HEK293 (cell line): ENCODE measurements around the gene FAM210B.
A peak's percentile ranks its signal among the peaks of the same experiment; 100 is the strongest.

Experiments used
- CTCF ChIA-PET: fragments of 350-600 bp; formaldehyde crosslinking; extraction: SDS; loops from one replicate; lab custom pipeline; 2021; ENCODE audit warnings: antibody characterized with exemption; lab: Yijun Ruan, JAX
- POLR2A ChIA-PET: fragments of 300-600 bp; formaldehyde crosslinking; extraction: SDS; loops from one replicate; lab custom pipeline; 2020; ENCODE audit warnings: antibody characterized with exemption, inconsistent platforms; lab: Yijun Ruan, JAX
- H3K27ac ChIP-seq: fragments of 200-500 bp; sonication (Bioruptor generic); 2 replicates; pipeline ENCODE4 v1.5.1; 2014; ENCODE audit warnings: low read depth, low read length, control low read depth, inconsistent platforms; ENCODE audit errors: extremely low read depth
- H3K36me3 ChIP-seq, 2 experiments: fragments of 200-500 bp in 1 of 2; sonication (Bioruptor generic) in 1 of 2; 1 replicate in 1 of 2; 2 replicates in 1 of 2; pipeline ENCODE4 v1.5.1; 2014 to 2017; ENCODE audit warnings: inconsistent platforms in 2 of 2, low read length in 2 of 2; ENCODE audit not compliant: control insufficient read depth in 2 of 2, insufficient read depth in 1 of 2
- H3K4me1 ChIP-seq: fragments of 200-500 bp; sonication (Bioruptor generic); 2 replicates; pipeline ENCODE4 v1.5.1; 2014; ENCODE audit warnings: mild to moderate bottlenecking, low read length, inconsistent platforms; ENCODE audit not compliant: control insufficient read depth, insufficient read depth
- H3K4me3 ChIP-seq: 2 replicates; pipeline ENCODE4 v1.5.1; 2011; ENCODE audit warnings: low read depth, mild to moderate bottlenecking, control low read depth, low read length, moderate library complexity
- H3K9me3 ChIP-seq: fragments of 200-500 bp; sonication (Bioruptor generic); 2 replicates; pipeline ENCODE4 v1.5.1; 2014; ENCODE audit warnings: low read depth, low read length, inconsistent platforms; ENCODE audit not compliant: control insufficient read depth, insufficient read depth
- GLI2 ChIP-seq: fragments of 450-650 bp; formaldehyde crosslinking; IDR thresholded peaks from 2 replicates; pipeline ENCODE4; 2017; ENCODE audit warnings: missing biosample characterization, missing genetic modification characterization, low read depth, borderline replicate concordance
- GLIS1 ChIP-seq: fragments of 450-650 bp; formaldehyde crosslinking; IDR thresholded peaks from 2 replicates; pipeline ENCODE4 v1.5.1; 2016; ENCODE audit warnings: missing biosample characterization, missing genetic modification characterization
- KLF8 ChIP-seq: fragments of 450-650 bp; formaldehyde crosslinking; IDR thresholded peaks from 2 replicates; pipeline ENCODE4 v1.5.1; 2016; ENCODE audit warnings: missing biosample characterization, missing genetic modification characterization
- MYNN ChIP-seq: fragments of 450-650 bp; formaldehyde crosslinking; IDR thresholded peaks from 2 replicates; pipeline ENCODE4 v1.5.1; 2016; ENCODE audit warnings: missing biosample characterization, missing genetic modification characterization, borderline replicate concordance
- MZF1 ChIP-seq: fragments of 450-650 bp; formaldehyde crosslinking; IDR thresholded peaks from 2 replicates; pipeline ENCODE4 v1.5.1; 2017; ENCODE audit warnings: missing biosample characterization, missing genetic modification characterization, borderline replicate concordance
- PRDM1 ChIP-seq: fragments of 450-650 bp; formaldehyde crosslinking; IDR thresholded peaks from 2 replicates; pipeline ENCODE4; 2016; ENCODE audit warnings: missing biosample characterization, missing genetic modification characterization
- PRDM6 ChIP-seq: fragments of 450-650 bp; formaldehyde crosslinking; IDR thresholded peaks from 2 replicates; pipeline ENCODE4 v1.5.1; 2017; ENCODE audit warnings: missing biosample characterization, missing genetic modification characterization
- SALL2 ChIP-seq: fragments of 450-650 bp; formaldehyde crosslinking; IDR thresholded peaks from 2 replicates; pipeline ENCODE4 v1.5.0; 2017; ENCODE audit warnings: missing biosample characterization, mild to moderate bottlenecking, missing genetic modification characterization, borderline replicate concordance
- SETDB1 ChIP-seq: IDR thresholded peaks from one replicate; pipeline ENCODE4 v1.6.1; 2017; ENCODE audit warnings: mild to moderate bottlenecking, low read length, moderate library complexity, mixed read lengths; ENCODE audit not compliant: insufficient read length
- SP2 ChIP-seq: fragments of 450-650 bp; formaldehyde crosslinking; IDR thresholded peaks from 2 replicates; pipeline ENCODE4 v1.5.1; 2016; ENCODE audit warnings: missing biosample characterization, missing genetic modification characterization
- TSHZ1 ChIP-seq: fragments of 450-650 bp; formaldehyde crosslinking; IDR thresholded peaks from 2 replicates; pipeline ENCODE4 v1.5.1; 2016; ENCODE audit warnings: missing biosample characterization, missing genetic modification characterization, borderline replicate concordance
- ZBTB49 ChIP-seq: fragments of 450-650 bp; formaldehyde crosslinking; IDR thresholded peaks from 2 replicates; pipeline ENCODE4 v1.5.1; 2016; ENCODE audit warnings: missing biosample characterization, missing genetic modification characterization, low read depth
- ZBTB8A ChIP-seq: fragments of 450-650 bp; formaldehyde crosslinking; IDR thresholded peaks from 2 replicates; pipeline ENCODE4 v1.5.1; 2016; ENCODE audit warnings: missing biosample characterization, missing genetic modification characterization
- ZFP3 ChIP-seq: fragments of 450-650 bp; formaldehyde crosslinking; IDR thresholded peaks from 2 replicates; pipeline ENCODE4 v1.5.1; 2016; ENCODE audit warnings: low read depth, missing biosample characterization, missing genetic modification characterization
- ZNF157 ChIP-seq: fragments of 450-650 bp; formaldehyde crosslinking; IDR thresholded peaks from 2 replicates; pipeline ENCODE4 v1.5.1; 2016; ENCODE audit warnings: missing biosample characterization, missing genetic modification characterization
- ZNF202 ChIP-seq: fragments of 450-650 bp; formaldehyde crosslinking; IDR thresholded peaks from 2 replicates; pipeline ENCODE4 v1.5.1; 2016; ENCODE audit warnings: missing biosample characterization, missing genetic modification characterization, borderline replicate concordance
- ZNF211 ChIP-seq: fragments of 450-650 bp; formaldehyde crosslinking; IDR thresholded peaks from 2 replicates; pipeline ENCODE4 v1.5.1; 2016; ENCODE audit warnings: low read depth, missing biosample characterization, missing genetic modification characterization
- ZNF266 ChIP-seq: fragments of 450-650 bp; formaldehyde crosslinking; IDR thresholded peaks from 2 replicates; pipeline ENCODE4 v1.5.1; 2016; ENCODE audit warnings: missing biosample characterization, missing genetic modification characterization, low read depth
- ZNF37A ChIP-seq: fragments of 450-650 bp; IDR thresholded peaks from 2 replicates; pipeline ENCODE4 v1.5.1; 2018; ENCODE audit warnings: missing biosample characterization, missing genetic modification characterization
- ZNF394 ChIP-seq: fragments of 450-650 bp; formaldehyde crosslinking; IDR thresholded peaks from 2 replicates; pipeline ENCODE4 v1.5.1; 2016; ENCODE audit warnings: missing biosample characterization, missing genetic modification characterization, mild to moderate bottlenecking, moderate library complexity, borderline replicate concordance
- ZNF398 ChIP-seq: fragments of 450-650 bp; formaldehyde crosslinking; IDR thresholded peaks from 2 replicates; pipeline ENCODE4 v1.5.1; 2017; ENCODE audit warnings: missing biosample characterization, missing genetic modification characterization
- ZNF433 ChIP-seq: fragments of 450-650 bp; formaldehyde crosslinking; IDR thresholded peaks from 2 replicates; pipeline ENCODE4 v1.5.1; 2016; ENCODE audit warnings: missing biosample characterization, missing genetic modification characterization, low read depth
- ZNF510 ChIP-seq: fragments of 450-650 bp; formaldehyde crosslinking; IDR thresholded peaks from 2 replicates; pipeline ENCODE4 v1.5.1; 2018; ENCODE audit warnings: mild to moderate bottlenecking, missing genetic modification characterization, missing biosample characterization; ENCODE audit not compliant: insufficient replicate concordance
- ZNF585B ChIP-seq: fragments of 450-650 bp; formaldehyde crosslinking; IDR thresholded peaks from 2 replicates; pipeline ENCODE4 v1.5.1; 2016; ENCODE audit warnings: missing biosample characterization, missing genetic modification characterization
- ZNF610 ChIP-seq: fragments of 450-650 bp; formaldehyde crosslinking; IDR thresholded peaks from 2 replicates; pipeline ENCODE4 v1.5.1; 2016; ENCODE audit warnings: missing biosample characterization, missing genetic modification characterization, borderline replicate concordance
- ZNF664 ChIP-seq: fragments of 450-650 bp; formaldehyde crosslinking; IDR thresholded peaks from 2 replicates; pipeline ENCODE4 v1.5.1; 2016; ENCODE audit warnings: missing biosample characterization, missing genetic modification characterization
- ZNF707 ChIP-seq: fragments of 450-650 bp; formaldehyde crosslinking; IDR thresholded peaks from 2 replicates; pipeline ENCODE4 v1.5.1; 2016; ENCODE audit warnings: missing biosample characterization, missing genetic modification characterization
- ZNF747 ChIP-seq: fragments of 450-650 bp; formaldehyde crosslinking; IDR thresholded peaks from 2 replicates; pipeline ENCODE4 v1.5.1; 2016; ENCODE audit warnings: missing biosample characterization, missing genetic modification characterization
- ZXDB ChIP-seq: fragments of 450-650 bp; formaldehyde crosslinking; IDR thresholded peaks from 2 replicates; pipeline ENCODE4 v1.5.1; 2016; ENCODE audit warnings: missing biosample characterization, missing genetic modification characterization

FAM210B gene

DNA sequence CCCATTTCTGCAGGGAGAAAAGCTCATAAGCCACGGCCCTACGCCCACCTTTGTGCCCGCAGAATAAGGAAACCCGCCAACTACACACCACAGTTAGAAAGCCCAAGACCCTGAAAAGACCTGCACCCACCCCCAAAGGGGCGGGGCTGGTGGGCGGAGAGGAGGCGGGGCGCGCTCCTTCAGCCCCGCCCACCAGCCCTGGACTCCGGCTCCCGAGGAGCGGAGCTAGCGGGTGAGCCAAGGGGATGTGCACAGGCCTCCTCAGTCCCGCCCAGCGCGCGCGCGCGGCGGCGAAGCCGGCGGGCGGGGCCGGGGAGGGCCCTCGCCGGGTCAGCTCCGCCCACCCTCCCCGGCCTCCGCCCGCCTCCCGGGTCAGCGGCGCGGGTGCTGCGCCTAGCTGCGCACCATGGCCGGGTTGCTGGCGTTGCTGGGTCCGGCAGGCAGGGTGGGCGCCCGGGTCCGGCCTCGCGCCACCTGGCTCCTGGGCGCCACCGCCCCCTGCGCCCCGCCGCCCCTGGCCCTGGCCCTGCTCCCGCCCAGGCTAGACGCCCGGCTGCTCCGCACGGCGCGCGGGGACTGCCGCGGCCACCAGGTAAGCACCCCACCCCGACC lies at the start of gene FAM210B (continued):
- no peak for TF ChIP-seq ZBTB49
- no peak for TF ChIP-seq GLIS1 (tag by site-specific recombination)
- TF ChIP-seq MZF1 (tag by site-specific recombination) = no peak
- peak; percentile 81 for TF ChIP-seq SP2 (tag by site-specific recombination)
- TF ChIP-seq ZNF433 (tag by site-specific recombination) = no peak
- no peak for TF ChIP-seq GLI2
- no peak for TF ChIP-seq ZXDB (tag by site-specific recombination)
- TF ChIP-seq ZNF664 (tag by site-specific recombination) = no peak
- TF ChIP-seq ZNF510 (tag by site-specific recombination) = no peak
- TF ChIP-seq ZFP3 (tag by site-specific recombination) = no peak
- TF ChIP-seq ZNF266 (tag by site-specific recombination) = no peak
- TF ChIP-seq ZNF585B = no peak
- TF ChIP-seq ZBTB8A = no peak
- no peak for TF ChIP-seq MYNN (tag by site-specific recombination)
- TF ChIP-seq PRDM6 (tag by site-specific recombination) = no peak

DNA sequence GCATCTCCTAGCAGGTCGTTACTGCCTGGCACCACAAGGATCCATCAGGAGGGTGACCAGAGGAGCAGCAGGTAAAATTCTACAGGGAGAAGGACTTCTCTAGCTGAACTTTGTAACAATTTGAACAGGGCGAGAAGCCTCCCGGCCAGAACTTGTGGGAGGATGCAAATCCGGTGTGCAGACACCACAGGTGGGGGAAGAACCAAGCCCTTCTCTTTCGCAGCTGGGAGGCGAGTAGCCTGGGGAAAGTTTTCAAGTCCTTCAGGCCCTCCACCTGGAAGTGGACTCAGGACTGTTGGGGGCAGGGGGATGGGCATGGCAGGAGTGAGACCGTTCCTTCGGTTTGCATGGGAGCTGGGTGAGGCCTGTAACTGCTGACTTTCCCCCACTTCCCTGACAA lies 42.7 kb upstream of the FAM210B start:
- no peaks in the 10 kb centered on the region for H3K4me1 ChIP-seq
- ChIA-PET POLR2A (no interaction called here), CTCF (no interaction called here)
- no peak overlapping the region for H3K27ac ChIP-seq
- H3K36me3 ChIP-seq = no peaks in the 10 kb centered on the region
- no peaks in the 10 kb centered on the region for H3K9me3 ChIP-seq
- H3K4me3 ChIP-seq = no peak overlapping the region
- TF ChIP-seq ZNF211 = no peak
- no peak for TF ChIP-seq ZNF610
- TF ChIP-seq ZXDB (tag by site-specific recombination) = no peak
- TF ChIP-seq SALL2 (tag by site-specific recombination) = no peak
- TF ChIP-seq ZNF433 (tag by site-specific recombination) = no peak
- TF ChIP-seq ZNF202 (tag by site-specific recombination) = no peak
- TF ChIP-seq ZNF394 = no peak
- TF ChIP-seq KLF8 = no peak
- TF ChIP-seq TSHZ1 (tag by site-specific recombination) = no peak
- TF ChIP-seq PRDM1 (tag by site-specific recombination) = no peak
- TF ChIP-seq ZNF707 (tag by site-specific recombination) = no peak
- TF ChIP-seq ZNF398 (tag by site-specific recombination) = no peak
- TF ChIP-seq ZNF747 (tag by site-specific recombination) = no peak
- TF ChIP-seq ZNF37A (tag by site-specific recombination) = no peak
- no peak for TF ChIP-seq SETDB1
- TF ChIP-seq ZBTB8A = no peak
- no peak for TF ChIP-seq ZNF157 (tag by site-specific recombination)
